Neural cell (in vitro differentiated cells): Measurements from ENCODE around the gene PLPP3. TPM values are rescaled to one million over a fixed set of nuclear protein-coding genes. Genes with fewer than 3 reads are reported as not detected.

Experiments
- H2AFZ ChIP-seq: fragments of 200-600, 300-800 bp; sonication (generic), shearing (Covaris generic); 2 replicates; pipeline ENCODE4 v1.6.0; 2014; ENCODE audit warnings: low read depth, mild to moderate bottlenecking, antibody characterized with exemption, low read length, moderate library complexity
- H3F3A ChIP-seq: fragments of 200-600 bp; shearing (Covaris generic); 2 replicates; pipeline ENCODE4 v1.6.1; 2016; ENCODE audit warnings: mild to moderate bottlenecking, moderate library complexity, mixed read lengths, antibody characterized with exemption, low read length; ENCODE audit not compliant: insufficient read depth, poor library complexity, severe bottlenecking
- H3K27ac ChIP-seq: fragments of 200-600, 300-800 bp; sonication (generic), shearing (Covaris generic); 2 replicates; pipeline ENCODE4 v1.5.1; 2014; ENCODE audit warnings: mild to moderate bottlenecking, low read length, moderate library complexity
- H3K27me3 ChIP-seq: fragments of 300-800, 200-600 bp; sonication (generic), shearing (Covaris generic); 2 replicates; pipeline ENCODE4 v1.6.0; 2014; ENCODE audit warnings: mild to moderate bottlenecking, low read depth, low read length, moderate library complexity; ENCODE audit not compliant: insufficient read depth
- H3K36me3 ChIP-seq: fragments of 300-800, 200-600 bp; sonication (generic), shearing (Covaris generic); 2 replicates; pipeline ENCODE4 v1.5.1; 2014; ENCODE audit warnings: mild to moderate bottlenecking, antibody characterized with exemption, low read length, moderate library complexity; ENCODE audit not compliant: insufficient read depth
- H3K4me2 ChIP-seq: fragments of 300-800, 200-600 bp; sonication (generic), shearing (Covaris generic); 2 replicates; pipeline ENCODE4 v1.6.0; 2014; ENCODE audit warnings: mild to moderate bottlenecking, low read length
- H3K4me3 ChIP-seq: fragments of 300-800, 200-600 bp; sonication (generic), shearing (Covaris generic); 2 replicates; pipeline ENCODE4 v1.5.1; 2014; ENCODE audit warnings: mild to moderate bottlenecking, low read length, moderate library complexity
- H3K79me2 ChIP-seq: fragments of 200-600 bp; shearing (Covaris generic); replicated peaks from 2 replicates; pipeline ENCODE4 v1.6.0; 2014; ENCODE audit warnings: mild to moderate bottlenecking, low read length, moderate library complexity; ENCODE audit not compliant: insufficient read depth
- H3K9ac ChIP-seq: fragments of 300-800, 200-600 bp; sonication (generic), shearing (Covaris generic); 2 replicates; pipeline ENCODE4 v1.6.1; 2016; ENCODE audit warnings: mild to moderate bottlenecking, low read length, mixed read lengths
- H3K9me2 ChIP-seq: fragments of 200-600 bp; shearing (Covaris generic); 2 replicates; pipeline ENCODE4 v1.6.1; 2016; ENCODE audit warnings: mild to moderate bottlenecking, low read length, mixed read lengths; ENCODE audit not compliant: insufficient read depth
- H3K9me3 ChIP-seq: fragments of 200-600, 300-800 bp; sonication (generic), shearing (Covaris generic); 2 replicates; pipeline ENCODE4 v1.6.1; 2016; ENCODE audit warnings: mild to moderate bottlenecking, mixed run types, low read length, moderate library complexity, mixed read lengths
- H4K20me1 ChIP-seq: fragments of 200-600 bp; shearing (Covaris generic); 2 replicates; pipeline ENCODE4 v1.6.1; 2016; ENCODE audit warnings: mild to moderate bottlenecking, mixed run types; ENCODE audit not compliant: insufficient read depth
- CTCF ChIP-seq: fragments of 450-650 bp; IDR thresholded peaks from 2 replicates; pipeline ENCODE4 v1.5.1; 2014; ENCODE audit warnings: antibody characterized with exemption, mild to moderate bottlenecking, moderate library complexity; ENCODE audit not compliant: poor library complexity, severe bottlenecking
- EP300 ChIP-seq: fragments of 450-650 bp; conservative IDR thresholded peaks from 2 replicates; pipeline ENCODE4 v1.6.1; 2014; ENCODE audit warnings: antibody characterized with exemption, mild to moderate bottlenecking, moderate library complexity; ENCODE audit not compliant: poor library complexity, severe bottlenecking
- EZH2 ChIP-seq: fragments of 200-600, 300-800 bp; shearing (Covaris generic), sonication (generic); IDR thresholded peaks from 2 replicates; pipeline ENCODE4 v1.6.1; 2014; ENCODE audit warnings: antibody characterized with exemption, low read length, borderline replicate concordance, mild to moderate bottlenecking; ENCODE audit not compliant: insufficient read depth, poor library complexity, severe bottlenecking
- MXI1 ChIP-seq: fragments of 450-650 bp; conservative IDR thresholded peaks from 2 replicates; pipeline ENCODE4 v1.6.1; 2014; ENCODE audit warnings: antibody characterized with exemption, mild to moderate bottlenecking; ENCODE audit not compliant: poor library complexity, severe bottlenecking
- POLR2AphosphoS5 ChIP-seq: IDR thresholded peaks from 2 replicates; pipeline ENCODE4 v1.6.1; 2012
- RAD21 ChIP-seq: fragments of 450-650 bp; conservative IDR thresholded peaks from 2 replicates; pipeline ENCODE4 v1.6.1; 2014; ENCODE audit warnings: antibody characterized with exemption, mild to moderate bottlenecking, moderate library complexity
- REST ChIP-seq: IDR thresholded peaks from 2 replicates; pipeline ENCODE4 v1.6.1; 2012; ENCODE audit warnings: borderline replicate concordance
- SMC3 ChIP-seq: fragments of 450-650 bp; conservative IDR thresholded peaks from 2 replicates; pipeline ENCODE4 v1.6.1; 2014; ENCODE audit warnings: antibody characterized with exemption, mild to moderate bottlenecking, moderate library complexity; ENCODE audit not compliant: poor library complexity
- TAF1 ChIP-seq: IDR thresholded peaks from 2 replicates; pipeline ENCODE4 v1.6.1; 2012; ENCODE audit warnings: low read depth
- polyA plus RNA-seq: library from polyadenylated mRNA; depleted of rRNA; stranded (reverse); fragments of >200 nt; gene quantifications from 2 replicates; pipeline ENCODE4 v1.2.3, GENCODE V29; 2014

The PLPP3 gene
- polyA plus RNA-seq, 1 donor from 2014 or later: 2.1 TPM

- no peak overlapping the region for H3K27ac ChIP-seq
- H2AFZ ChIP-seq: no peak overlapping the region
Observed at GRCh38 chr1:56532350-56532683, 47.0 kb downstream of the PLPP3 start.

GRCh38 chr1:56531624-56532349, 47.6 kb downstream of the PLPP3 start:
- no peaks in the 10 kb centered on the region for H3K79me2 ChIP-seq
- H2AFZ ChIP-seq: no peak overlapping the region
- no peaks in the 10 kb centered on the region for H3K27me3 ChIP-seq
- no peaks in the 10 kb centered on the region for H4K20me1 ChIP-seq
- H3K9me3 ChIP-seq: no peaks in the 10 kb centered on the region
- H3K27ac ChIP-seq: no peak overlapping the region
- H3K9me2 ChIP-seq: no peaks in the 10 kb centered on the region
- H3F3A ChIP-seq: no peaks in the 10 kb centered on the region
- H3K4me3 ChIP-seq: no peak overlapping the region
- no peak overlapping the region for H3K4me2 ChIP-seq
- no peaks in the 10 kb centered on the region for H3K36me3 ChIP-seq
- H3K9ac ChIP-seq: no peak overlapping the region
- TF ChIP-seq MXI1 (no peak), POLR2AphosphoS5 (no peak), CTCF (no peak), EP300 (no peak), REST (no peak)

More at GRCh38 chr1:56532350-56532683, 47.0 kb downstream of the PLPP3 start:
- H3K4me2 ChIP-seq: no peak overlapping the region
- no peaks in the 10 kb centered on the region for H4K20me1 ChIP-seq
- H3F3A ChIP-seq: no peaks in the 10 kb centered on the region
- no peak overlapping the region for H3K9ac ChIP-seq
- no peaks in the 10 kb centered on the region for H3K9me3 ChIP-seq
- no peaks in the 10 kb centered on the region for H3K9me2 ChIP-seq
- H3K79me2 ChIP-seq: no peaks in the 10 kb centered on the region
- no peak for TF ChIP-seq CTCF
- TF ChIP-seq EP300: no peak
- no peak for TF ChIP-seq EZH2
- TF ChIP-seq MXI1: no peak
- TF ChIP-seq TAF1: no peak
- TF ChIP-seq SMC3: no peak
- no peak for TF ChIP-seq REST
- no peak for TF ChIP-seq POLR2AphosphoS5
- no peak for TF ChIP-seq RAD21
- H3K27me3 ChIP-seq: no peaks in the 10 kb centered on the region
- no peaks in the 10 kb centered on the region for H3K36me3 ChIP-seq
- H3K4me3 ChIP-seq: no peak overlapping the region
